IPS DF 6.9 (cell line): ENCODE results near the gene KATNAL2.
A peak's percentile ranks its signal among the peaks of the same experiment; 100 is the strongest.

Experiments
- DNase-seq: peaks from one replicate; pipeline ENCODE4 v3.0.0-alpha.2; 2013; ENCODE audit warnings: low read depth, low spot score
- H3K27ac ChIP-seq: one replicate; pipeline ENCODE4 v1.5.1; 2013; ENCODE audit warnings: low read length, control low read depth
- H3K27me3 ChIP-seq: 2 replicates; pipeline ENCODE4 v1.6.1; 2013; ENCODE audit warnings: mild to moderate bottlenecking, low read length; ENCODE audit not compliant: control insufficient read depth, insufficient read depth
- H3K36me3 ChIP-seq: 2 replicates; pipeline ENCODE4 v1.6.1; 2013; ENCODE audit warnings: low read length; ENCODE audit not compliant: control insufficient read depth, insufficient read depth
- H3K4me1 ChIP-seq: 2 replicates; pipeline ENCODE4 v1.6.1; 2013; ENCODE audit warnings: low read length; ENCODE audit not compliant: control insufficient read depth, insufficient read depth
- H3K4me3 ChIP-seq: 2 replicates; pipeline ENCODE4 v1.5.1; 2013; ENCODE audit warnings: mild to moderate bottlenecking, low read length
- H3K9me3 ChIP-seq: 2 replicates; pipeline ENCODE4 v1.6.1; 2013; ENCODE audit warnings: low read length, inconsistent platforms; ENCODE audit not compliant: control insufficient read depth, insufficient read depth
- WGBS: extraction: QIAGEN DNeasy Blood & Tissue Kit; methylation state at CpG from one replicate; pipeline ENCODE4 v1.1.7; 2013; ENCODE audit warnings: mixed read lengths, missing lambda C conversion rate; ENCODE audit not compliant: insufficient read length, insufficient coverage; 5-methylcytosine and 5-hydroxymethylcytosine counted together

Gene KATNAL2

GRCh38 chr18:46894124-46894523 is 23.3 kb upstream of the KATNAL2 start:
- no peak for DNase-seq
- Histone ChIP-seq H3K4me3 (no peak overlapping the region), H3K36me3 (peaks cover 6% of the 10 kb centered on the region; the same call in 1 of the 2 replicates), H3K27me3 (no peaks in the 10 kb centered on the region), H3K9me3 (peaks cover 4% of the 10 kb centered on the region), H3K4me1 (no peaks in the 10 kb centered on the region; the same call in 1 of the 2 replicates), H3K27ac (no peak overlapping the region)
- no CpG with 5 or more reads among the region's 2 CpGs for WGBS

- H3K27me3 ChIP-seq, result no peaks in the 10 kb centered on the region
- no peaks in the 10 kb centered on the region for H3K36me3 ChIP-seq
- no peaks in the 10 kb centered on the region for H3K9me3 ChIP-seq
- H3K27ac ChIP-seq, result no peak overlapping the region
- H3K4me1 ChIP-seq, result 0 out of 2 replicates have a peak, but pooled peaks cover 1% of the 10 kb centered on the region
- no CpG with 5 or more reads among the region's 2 CpGs for WGBS
- H3K4me3 ChIP-seq, result no peak overlapping the region
- DNase-seq, result peak; percentile 47
Measured at GRCh38 chr18:46899274-46899948, 18.0 kb upstream of the KATNAL2 start.

GRCh38 chr18:46903406-46903805 is 14.0 kb upstream of the KATNAL2 start:
- H3K27me3 ChIP-seq, result no peaks in the 10 kb centered on the region
- H3K4me3 ChIP-seq, result no peak overlapping the region
- H3K4me1 ChIP-seq, result 0 out of 2 replicates have a peak, but pooled peaks cover 1% of the 10 kb centered on the region
- no peaks in the 10 kb centered on the region for H3K9me3 ChIP-seq
- WGBS, result no CpG with 5 or more reads among the region's 3 CpGs
- no peaks in the 10 kb centered on the region for H3K36me3 ChIP-seq
- H3K27ac ChIP-seq, result no peak overlapping the region
- no peak for DNase-seq

- no peak for DNase-seq
- H3K9me3 ChIP-seq, result no peaks in the 10 kb centered on the region
- peaks cover 6% of the 10 kb centered on the region; the same call in 1 of the 2 replicates for H3K4me1 ChIP-seq
- H3K36me3 ChIP-seq, result no peaks in the 10 kb centered on the region
- H3K4me3 ChIP-seq, result no peak overlapping the region
- WGBS, result no CpG with 5 or more reads among the region's 3 CpGs
- no peak overlapping the region for H3K27ac ChIP-seq
- no peaks in the 10 kb centered on the region for H3K27me3 ChIP-seq
Measured at GRCh38 chr18:46909497-46909896, 7.9 kb upstream of the KATNAL2 start.

GRCh38 chr18:46910856-46911255 is 6.5 kb upstream of the KATNAL2 start:
- no peaks in the 10 kb centered on the region for H3K9me3 ChIP-seq
- H3K36me3 ChIP-seq, result no peaks in the 10 kb centered on the region
- WGBS, result no CpG with 5 or more reads among the region's 3 CpGs
- H3K4me3 ChIP-seq, result no peak overlapping the region
- DNase-seq, result no peak
- peaks cover 7% of the 10 kb centered on the region; the same call in 1 of the 2 replicates for H3K4me1 ChIP-seq
- H3K27me3 ChIP-seq, result no peaks in the 10 kb centered on the region
- no peak overlapping the region for H3K27ac ChIP-seq

- Histone ChIP-seq H3K27ac (no peak overlapping the region), H3K36me3 (no peaks in the 10 kb centered on the region), H3K4me1 (peaks cover 8% of the 10 kb centered on the region; the same call in 1 of the 2 replicates), H3K9me3 (no peaks in the 10 kb centered on the region), H3K27me3 (no peaks in the 10 kb centered on the region), H3K4me3 (peak overlapping the region; percentile 39; the same call in 1 of the 2 replicates)
- no peak for DNase-seq
- WGBS, result no CpG with 5 or more reads among the region's 12 CpGs
Measured at GRCh38 chr18:46915800-46916550, 1.4 kb upstream of the KATNAL2 start.

GRCh38 chr18:46916551-46917107 is 773 bp upstream of the KATNAL2 start:
- DNase-seq, result no peak
- no CpG with 5 or more reads among the region's 21 CpGs for WGBS
- no peaks in the 10 kb centered on the region for H3K9me3 ChIP-seq
- H3K27me3 ChIP-seq, result no peaks in the 10 kb centered on the region
- H3K27ac ChIP-seq, result no peak overlapping the region
- no peaks in the 10 kb centered on the region for H3K36me3 ChIP-seq
- peaks cover 8% of the 10 kb centered on the region; the same call in 1 of the 2 replicates for H3K4me1 ChIP-seq
- H3K4me3 ChIP-seq, result peak overlapping the region; percentile 39; the same call in 1 of the 2 replicates

- Histone ChIP-seq H3K4me3 (peak overlapping the region; percentile 39; the same call in 1 of the 2 replicates), H3K27ac (no peak overlapping the region), H3K9me3 (no peaks in the 10 kb centered on the region), H3K27me3 (no peaks in the 10 kb centered on the region), H3K36me3 (no peaks in the 10 kb centered on the region), H3K4me1 (peaks cover 8% of the 10 kb centered on the region; the same call in 1 of the 2 replicates)
- DNase-seq, result peak; percentile 74
- WGBS, result no CpG with 5 or more reads among the region's 33 CpGs
Measured at GRCh38 chr18:46917803-46918600, 600 bp downstream of the KATNAL2 start.

- Histone ChIP-seq H3K9me3 (no peaks in the 10 kb centered on the region), H3K27ac (no peak overlapping the region), H3K36me3 (no peaks in the 10 kb centered on the region), H3K4me3 (no peak overlapping the region), H3K27me3 (no peaks in the 10 kb centered on the region), H3K4me1 (0 out of 2 replicates have a peak, but pooled peaks cover 1% of the 10 kb centered on the region)
- no CpG with 5 or more reads among the region's 2 CpGs for WGBS
- no peak for DNase-seq
Measured at GRCh38 chr18:46920067-46920466, 2.7 kb downstream of the KATNAL2 start.

- no CpG with 5 or more reads among the region's 1 CpG for WGBS
- no peaks in the 10 kb centered on the region for H3K27me3 ChIP-seq
- DNase-seq, result no peak
- H3K4me1 ChIP-seq, result 0 out of 2 replicates have a peak, but pooled peaks cover 1% of the 10 kb centered on the region
- H3K9me3 ChIP-seq, result no peaks in the 10 kb centered on the region
- no peak overlapping the region for H3K27ac ChIP-seq
- no peak overlapping the region for H3K4me3 ChIP-seq
- H3K36me3 ChIP-seq, result no peaks in the 10 kb centered on the region
Measured at GRCh38 chr18:46920653-46921052, 3.3 kb downstream of the KATNAL2 start.
